ENCODE measurements around the gene OGN.
A peak's percentile ranks its signal among the peaks of the same experiment; 100 is the strongest.

OGN gene

GRCh38 chr9:92385477-92385876, 18.9 kb downstream of the OGN start:
- Histone ChIP-seq H4K91ac (ENCODE audit: low read depth, low read length) (no peak overlapping the region), H3K79me1 (ENCODE audit: low read length) (no peaks in the 10 kb centered on the region), H3K4me2 (ENCODE audit: low read length) (no peak overlapping the region), H3K9ac (ENCODE audit: low read length) (no peak overlapping the region), H3K27ac (ENCODE audit: low read depth, low read length) (no peak overlapping the region), H3K23ac (ENCODE audit: low read length) (no peak overlapping the region), H3K79me2 (ENCODE audit: control insufficient read depth, insufficient read depth, low read length, poor library complexity) (no peaks in the 10 kb centered on the region), H3K27me3 (ENCODE audit: insufficient read depth, low read length) (no peaks in the 10 kb centered on the region), H3K4me1 (ENCODE audit: control insufficient read depth in 1 of 2, insufficient read depth in 2 of 2, low read length in 2 of 2) (no peaks in the 10 kb centered on the region), H3K9me3 (ENCODE audit: insufficient read depth, low read depth, low read length) (no peaks in the 10 kb centered on the region), H3K14ac (ENCODE audit: low read length) (no peak overlapping the region), H2BK5ac (ENCODE audit: low read depth, low read length, poor library complexity) (no peak overlapping the region), H4K12ac (ENCODE audit: low read depth, low read length) (no peak overlapping the region), H2BK120ac (ENCODE audit: insufficient read depth, low read length, poor library complexity) (no peak overlapping the region), H2AK5ac (ENCODE audit: low read length) (no peak overlapping the region), H3K4me3 (ENCODE audit: low read depth, low read length) (no peak overlapping the region), H2AFZ (ENCODE audit: insufficient read depth, low read length, poor library complexity) (no peak overlapping the region), H2BK12ac (ENCODE audit: low read length) (no peak overlapping the region), H3K4ac (ENCODE audit: low read depth, low read length) (no peak overlapping the region), H3K18ac (ENCODE audit: low read length) (no peak overlapping the region), H3K36me3 (ENCODE audit: control insufficient read depth in 1 of 2, insufficient read depth in 2 of 2, low read length in 2 of 2) (no peaks in the 10 kb centered on the region), H4K8ac (ENCODE audit: low read depth, low read length) (no peak overlapping the region)
- peak in 1 of 2 donors; percentile 15 for DNase-seq
- WGBS (ENCODE audit: extremely low coverage, insufficient coverage, insufficient read length), result no CpG with 5 or more reads among the region's 6 CpGs

GRCh38 chr9:92385001-92385400, 19.4 kb downstream of the OGN start:
- Histone ChIP-seq H3K27ac (ENCODE audit: low read depth, low read length) (no peak overlapping the region), H3K23ac (ENCODE audit: low read length) (no peak overlapping the region), H2BK5ac (ENCODE audit: low read depth, low read length, poor library complexity) (no peak overlapping the region), H3K79me2 (ENCODE audit: control insufficient read depth, insufficient read depth, low read length, poor library complexity) (no peaks in the 10 kb centered on the region), H2AK5ac (ENCODE audit: low read length) (no peak overlapping the region), H3K18ac (ENCODE audit: low read length) (no peak overlapping the region), H2AFZ (ENCODE audit: insufficient read depth, low read length, poor library complexity) (no peak overlapping the region), H3K79me1 (ENCODE audit: low read length) (no peaks in the 10 kb centered on the region), H2BK120ac (ENCODE audit: insufficient read depth, low read length, poor library complexity) (no peak overlapping the region), H3K27me3 (ENCODE audit: insufficient read depth, low read length) (no peaks in the 10 kb centered on the region), H3K14ac (ENCODE audit: low read length) (no peak overlapping the region), H3K4me1 (ENCODE audit: control insufficient read depth in 1 of 2, insufficient read depth in 2 of 2, low read length in 2 of 2) (no peaks in the 10 kb centered on the region), H3K4me3 (ENCODE audit: low read depth, low read length) (no peak overlapping the region), H4K91ac (ENCODE audit: low read depth, low read length) (no peak overlapping the region), H3K9ac (ENCODE audit: low read length) (no peak overlapping the region), H4K8ac (ENCODE audit: low read depth, low read length) (no peak overlapping the region), H3K9me3 (ENCODE audit: insufficient read depth, low read depth, low read length) (no peaks in the 10 kb centered on the region), H3K4me2 (ENCODE audit: low read length) (no peak overlapping the region), H3K36me3 (ENCODE audit: control insufficient read depth in 1 of 2, insufficient read depth in 2 of 2, low read length in 2 of 2) (no peaks in the 10 kb centered on the region), H3K4ac (ENCODE audit: low read depth, low read length) (no peak overlapping the region), H2BK12ac (ENCODE audit: low read length) (no peak overlapping the region), H4K12ac (ENCODE audit: low read depth, low read length) (no peak overlapping the region)
- no peak for DNase-seq
- no CpG with 5 or more reads among the region's 3 CpGs for WGBS (ENCODE audit: extremely low coverage, insufficient coverage, insufficient read length)

- no peak overlapping the region for H2AFZ ChIP-seq (ENCODE audit: insufficient read depth, low read length, poor library complexity)
- no peak overlapping the region for H3K9ac ChIP-seq (ENCODE audit: low read length)
- no peak overlapping the region for H2BK5ac ChIP-seq (ENCODE audit: low read depth, low read length, poor library complexity)
These were observed 20.0 kb downstream of the OGN start for GRCh38 chr9:92384375-92384774.

GRCh38 chr9:92381775-92382174, 22.6 kb downstream of the OGN start:
- Histone ChIP-seq H2BK120ac (ENCODE audit: insufficient read depth, low read length, poor library complexity) (no peak overlapping the region), H2AFZ (ENCODE audit: insufficient read depth, low read length, poor library complexity) (no peak overlapping the region), H3K4ac (ENCODE audit: low read depth, low read length) (no peak overlapping the region), H3K79me2 (ENCODE audit: control insufficient read depth, insufficient read depth, low read length, poor library complexity) (no peaks in the 10 kb centered on the region), H3K23ac (ENCODE audit: low read length) (no peak overlapping the region), H3K36me3 (ENCODE audit: control insufficient read depth in 1 of 2, insufficient read depth in 2 of 2, low read length in 2 of 2) (no peaks in the 10 kb centered on the region), H4K91ac (ENCODE audit: low read depth, low read length) (no peak overlapping the region), H3K4me1 (ENCODE audit: control insufficient read depth in 1 of 2, insufficient read depth in 2 of 2, low read length in 2 of 2) (peaks cover 4 to 5% of the 10 kb centered on the region in 2 experiments), H4K8ac (ENCODE audit: low read depth, low read length) (no peak overlapping the region), H3K18ac (ENCODE audit: low read length) (no peak overlapping the region), H3K27ac (ENCODE audit: low read depth, low read length) (no peak overlapping the region), H3K27me3 (ENCODE audit: insufficient read depth, low read length) (no peaks in the 10 kb centered on the region), H3K79me1 (ENCODE audit: low read length) (no peaks in the 10 kb centered on the region), H2BK5ac (ENCODE audit: low read depth, low read length, poor library complexity) (no peak overlapping the region), H3K4me3 (ENCODE audit: low read depth, low read length) (no peak overlapping the region), H3K4me2 (ENCODE audit: low read length) (no peak overlapping the region), H3K14ac (ENCODE audit: low read length) (no peak overlapping the region), H3K9me3 (ENCODE audit: insufficient read depth, low read depth, low read length) (no peaks in the 10 kb centered on the region), H3K9ac (ENCODE audit: low read length) (no peak overlapping the region), H2BK12ac (ENCODE audit: low read length) (no peak overlapping the region), H2AK5ac (ENCODE audit: low read length) (no peak overlapping the region), H4K12ac (ENCODE audit: low read depth, low read length) (no peak overlapping the region)
- DNase-seq, result no peak
- no CpG with 5 or more reads among the region's 2 CpGs for WGBS (ENCODE audit: extremely low coverage, insufficient coverage, insufficient read length)

More at GRCh38 chr9:92384375-92384774, 20.0 kb downstream of the OGN start:
- H3K14ac ChIP-seq (ENCODE audit: low read length), result no peak overlapping the region
- no peak for DNase-seq
- no peak overlapping the region for H2BK12ac ChIP-seq (ENCODE audit: low read length)
- H3K9me3 ChIP-seq (ENCODE audit: insufficient read depth, low read depth, low read length), result no peaks in the 10 kb centered on the region
- H3K4me2 ChIP-seq (ENCODE audit: low read length), result no peak overlapping the region
- no peak overlapping the region for H4K91ac ChIP-seq (ENCODE audit: low read depth, low read length)
- no CpG with 5 or more reads among the region's 1 CpG for WGBS (ENCODE audit: extremely low coverage, insufficient coverage, insufficient read length)
- H3K36me3 ChIP-seq (ENCODE audit: control insufficient read depth in 1 of 2, insufficient read depth in 2 of 2, low read length in 2 of 2), result no peaks in the 10 kb centered on the region
- no peak overlapping the region for H3K18ac ChIP-seq (ENCODE audit: low read length)
- H3K79me1 ChIP-seq (ENCODE audit: low read length), result no peaks in the 10 kb centered on the region
- H3K23ac ChIP-seq (ENCODE audit: low read length), result no peak overlapping the region
- no peak overlapping the region for H2BK120ac ChIP-seq (ENCODE audit: insufficient read depth, low read length, poor library complexity)
- H3K4ac ChIP-seq (ENCODE audit: low read depth, low read length), result no peak overlapping the region
- H4K8ac ChIP-seq (ENCODE audit: low read depth, low read length), result no peak overlapping the region
- H3K4me3 ChIP-seq (ENCODE audit: low read depth, low read length), result no peak overlapping the region
- no peak overlapping the region for H2AK5ac ChIP-seq (ENCODE audit: low read length)
- no peak overlapping the region for H4K12ac ChIP-seq (ENCODE audit: low read depth, low read length)
- H3K27ac ChIP-seq (ENCODE audit: low read depth, low read length), result no peak overlapping the region
- no peaks in the 10 kb centered on the region for H3K4me1 ChIP-seq (ENCODE audit: control insufficient read depth in 1 of 2, insufficient read depth in 2 of 2, low read length in 2 of 2)
- no peaks in the 10 kb centered on the region for H3K27me3 ChIP-seq (ENCODE audit: insufficient read depth, low read length)
- no peaks in the 10 kb centered on the region for H3K79me2 ChIP-seq (ENCODE audit: control insufficient read depth, insufficient read depth, low read length, poor library complexity)
